ENCODE measurements around the gene SH3RF3. TPM values are rescaled to one million over a fixed set of nuclear protein-coding genes. Genes with fewer than 3 reads are reported as not detected.
A peak's percentile ranks its signal among the peaks of the same experiment; 100 is the strongest.

SH3RF3 gene
- total and polyA plus RNA-seq, 9 of the 15 experiments (the other 6 are each of a cell fraction or from before 2014, with no cell fraction given): 0.02 TPM; not detected in 8

GRCh38 chr2:109176928-109177327 is 47.9 kb downstream of the SH3RF3 start:
- Histone ChIP-seq H3K79me2 (ENCODE audit: control insufficient read depth, insufficient read depth, low read length) (no peaks in the 10 kb centered on the region), H3K27ac (ENCODE audit: extremely low read depth, low read depth, low read length) (no peak overlapping the region), H4K20me1 (replicated peaks; ENCODE audit: control insufficient read depth, insufficient read depth, low read length) (peaks cover 14% of the 10 kb centered on the region; the same call in 1 of the 2 replicates), H3K9me1 (ENCODE audit: control insufficient read depth, insufficient read depth, low read length) (no peaks in the 10 kb centered on the region), H3K9ac (ENCODE audit: insufficient read depth in 1 of 2, low read depth in 2 of 2, low read length in 2 of 2) (no peak overlapping the region), H3K4me2 (ENCODE audit: insufficient read depth, low read length) (no peak overlapping the region; the same call in 1 of the 2 replicates), H3K4me1 (replicated peaks in 1 of 2; ENCODE audit: control insufficient read depth in 2 of 2, insufficient read depth in 2 of 2, low read length in 2 of 2) (peaks cover 0 to 3% of the 10 kb centered on the region in 2 experiments; a peak in 3 of 5 replicates), H3K27me3 (ENCODE audit: control insufficient read depth in 2 of 2, insufficient read depth in 2 of 2, low read length in 2 of 2) (peaks cover 8 to 23% of the 10 kb centered on the region in 2 experiments; a peak in 4 of 5 replicates), H3K36me3 (ENCODE audit: control insufficient read depth, insufficient read depth, low read length) (no peaks in the 10 kb centered on the region), H3K4me3 (no peak overlapping the region), H3K9me3 (replicated peaks; ENCODE audit: control insufficient read depth, insufficient read depth, low read depth, low read length) (no peaks in the 10 kb centered on the region), H2AFZ (ENCODE audit: low read depth, low read length) (no peak overlapping the region)
- ChIA-PET POLR2A (interaction anchor here (0.6 kb wide), 2 partner anchors 80 to 199 kb away, joined by 3 to 4 read pairs; no protein-coding TSS in a partner anchor), CTCF (ENCODE audit: low intra/inter-chr PET ratio) (no interaction called here)
- ATAC-seq: peak; percentile 66
- no peak for FAIRE-seq
- peak in 2 of 4 experiments; percentile 17 to 32 for DNase-seq (ENCODE audit: extremely low read depth in 1 of 4, low spot score in 3 of 4)
- intact Hi-C loops (cut with micrococcal nuclease): no loop called here
- WGBS (ENCODE audit: insufficient coverage, low coverage, missing lambda C conversion rate): 0% methylated on average over 2 of the region's 2 CpGs
- in situ Hi-C loops (cut with MboI): no loop called here
- no TSS peak for BruUV-seq (replicated peaks)
- TF ChIP-seq MAZ (CRISPR knock-in tag; conservative IDR thresholded peaks at IDR 0.05 in 1 of 2, IDR thresholded peaks at IDR 0.05 in 1 of 2) (no peak), BMI1 (IDR thresholded peaks at IDR 0.05; ENCODE audit: low read length) (no peak), RBFOX2 (IDR thresholded peaks at IDR 0.05; ENCODE audit: low read depth, low read length) (no peak), DPF2 (IDR thresholded peaks at IDR 0.05) (peak; percentile 75), BRCA1 (IDR thresholded peaks at IDR 0.05) (no peak), BRCA1 (CRISPR knock-in tag; IDR thresholded peaks at IDR 0.05) (no peak), RCOR1 (IDR thresholded peaks at IDR 0.05; ENCODE audit: borderline replicate concordance in 1 of 2, low read depth in 2 of 2, low read length in 2 of 2) (0 out of 4 replicates have a peak, but pooled peaks of 1 of the 2 experiments have one; percentile 44), SIRT6 (IDR thresholded peaks at IDR 0.05; ENCODE audit: low read depth, low read length) (no peak), AFF4 (CRISPR knock-in tag; IDR thresholded peaks at IDR 0.05) (no peak), TRIM24 (IDR thresholded peaks at IDR 0.05) (peak in 1 of 2 experiments; percentile 52; a peak in 1 of 4 replicates), ZBTB26 (CRISPR knock-in tag; IDR thresholded peaks at IDR 0.05) (no peak), SMAD2 (IDR thresholded peaks at IDR 0.05; ENCODE audit: low read depth, low read length) (no peak), ARID1B (IDR thresholded peaks at IDR 0.05) (peak; percentile 90), CBX5 (IDR thresholded peaks at IDR 0.05; ENCODE audit: borderline replicate concordance, low read depth) (no peak), KAT8 (IDR thresholded peaks at IDR 0.05; ENCODE audit: low read depth) (no peak), BHLHE40 (IDR thresholded peaks at IDR 0.05; ENCODE audit: low read length) (no peak), TGIF2 (CRISPR knock-in tag; IDR thresholded peaks at IDR 0.05) (no peak), PHB2 (IDR thresholded peaks at IDR 0.05; ENCODE audit: low read depth) (no peak), PML (IDR thresholded peaks at IDR 0.05; ENCODE audit: low read length) (peak; percentile 58; the same call in 1 of the 2 replicates), EGR1 (conservative IDR thresholded peaks at IDR 0.05) (no peak), NFATC3 (IDR thresholded peaks at IDR 0.05) (no peak), SREBF2 (CRISPR knock-in tag; IDR thresholded peaks at IDR 0.05) (no peak), MTA2 (IDR thresholded peaks at IDR 0.05; ENCODE audit: low read depth) (peak; percentile 62)
